GM18505 (cell line): ENCODE results near the gene AXIN1.
"Not testable (repeated sequence)": the region's sequence is repeated elsewhere in the genome, so short reads cannot be mapped to it uniquely, and the experiment has no call there.

Experiments
- ATAC-seq: cut with Tn5 transposase; IDR thresholded peaks from one replicate; pipeline ENCODE4 v1.9.1; 2021; ENCODE audit not compliant: unreplicated experiment
- POLR2A ChIP-seq: IDR thresholded peaks from 4 replicates; pipeline ENCODE4 v1.6.1; 2011; ENCODE audit warnings: borderline replicate concordance; ENCODE audit not compliant: insufficient read depth, insufficient read length; ENCODE audit errors: extremely low read depth

AXIN1 gene

DNA sequence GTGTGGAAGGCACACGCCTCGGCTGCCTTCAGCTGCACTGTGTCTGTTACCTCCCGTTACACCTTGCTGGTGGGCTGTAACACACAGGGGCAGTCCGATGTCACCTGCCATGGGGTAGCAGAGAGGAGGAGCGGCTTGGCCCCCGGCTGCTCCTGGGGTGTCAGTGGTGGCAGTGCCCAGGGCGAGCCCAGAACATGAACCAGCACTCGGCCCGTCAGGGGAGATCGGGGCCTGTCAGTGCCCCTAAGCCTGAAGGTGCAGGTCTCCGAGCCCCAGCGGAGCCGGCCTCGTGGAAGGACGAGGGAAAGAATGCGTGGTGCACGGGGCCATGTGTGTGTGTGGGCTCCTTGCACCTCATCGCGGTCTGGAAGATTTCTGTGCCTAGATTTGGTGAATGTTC lies 92.2 kb downstream of the AXIN1 start:
- TF ChIP-seq POLR2A, result no peak
- no peak for ATAC-seq

GRCh38 chr16:259814-260253 lies 92.7 kb downstream of the AXIN1 start:
- ATAC-seq, result no peak
- TF ChIP-seq POLR2A, result no peak

- no peak for TF ChIP-seq POLR2A
- no peak for ATAC-seq
Observed at GRCh38 chr16:259226-259625, 93.3 kb downstream of the AXIN1 start.

- ATAC-seq, result not testable (repeated sequence)
Observed at GRCh38 chr16:258091-258490, 94.4 kb downstream of the AXIN1 start.

DNA sequence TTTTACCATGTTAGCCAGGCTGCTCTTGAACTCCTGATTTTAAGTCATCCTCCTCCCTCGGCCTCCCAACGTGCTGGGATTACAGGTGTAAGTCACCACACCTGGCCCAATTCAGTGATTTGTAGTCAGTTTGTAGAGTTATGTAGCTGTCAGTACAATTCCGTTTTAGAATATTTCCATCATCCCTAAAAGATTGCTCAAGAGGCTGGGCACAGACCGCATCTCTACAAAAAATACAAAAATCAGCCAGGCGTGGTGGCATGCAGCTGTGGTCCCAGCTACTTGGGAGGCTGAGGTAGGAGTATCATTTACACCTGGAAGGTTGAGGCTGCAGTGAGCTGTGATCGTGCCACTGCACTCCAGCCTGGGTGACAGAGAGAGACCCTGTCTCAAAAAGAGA lies 97.3 kb downstream of the AXIN1 start:
- ATAC-seq, result no peak
- no peak for TF ChIP-seq POLR2A

- no peak for TF ChIP-seq POLR2A
- no peak for ATAC-seq
Observed at GRCh38 chr16:254461-254860, 98.1 kb downstream of the AXIN1 start.

- TF ChIP-seq POLR2A, result no peak
- ATAC-seq, result no peak
Observed at GRCh38 chr16:253833-254232, 98.7 kb downstream of the AXIN1 start.

GRCh38 chr16:252366-253337 lies 99.9 kb downstream of the AXIN1 start:
- no peak for ATAC-seq
- TF ChIP-seq POLR2A, result no peak

- TF ChIP-seq POLR2A, result no peak
- ATAC-seq, result no peak
Observed at GRCh38 chr16:249431-249830, 103.1 kb downstream of the AXIN1 start.

- no peak for TF ChIP-seq POLR2A
- ATAC-seq, result no peak
Observed at GRCh38 chr16:247027-247426, 105.5 kb downstream of the AXIN1 start.

GRCh38 chr16:245105-245504 lies 107.4 kb downstream of the AXIN1 start:
- no peak for ATAC-seq
- no peak for TF ChIP-seq POLR2A

DNA sequence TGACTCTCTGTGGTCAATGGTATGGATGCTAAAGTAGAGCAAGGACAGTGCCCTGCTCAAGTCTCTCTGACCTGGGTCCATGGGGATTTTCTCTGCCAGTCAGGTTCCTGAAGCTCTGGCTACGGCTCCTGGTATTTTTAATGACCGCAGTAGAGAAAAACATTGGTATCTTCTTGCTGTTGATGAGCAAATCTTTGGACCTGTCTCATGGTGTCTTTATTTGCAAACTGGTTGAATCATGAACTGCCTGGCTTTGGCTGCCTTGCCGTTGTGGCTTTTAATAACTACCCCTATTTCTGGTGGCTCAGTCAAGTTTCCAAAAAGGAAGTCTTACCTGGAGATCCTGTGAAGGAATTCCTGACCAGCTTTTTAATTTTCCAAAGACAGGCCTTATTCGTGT lies 109.2 kb downstream of the AXIN1 start:
- TF ChIP-seq POLR2A, result no peak

DNA sequence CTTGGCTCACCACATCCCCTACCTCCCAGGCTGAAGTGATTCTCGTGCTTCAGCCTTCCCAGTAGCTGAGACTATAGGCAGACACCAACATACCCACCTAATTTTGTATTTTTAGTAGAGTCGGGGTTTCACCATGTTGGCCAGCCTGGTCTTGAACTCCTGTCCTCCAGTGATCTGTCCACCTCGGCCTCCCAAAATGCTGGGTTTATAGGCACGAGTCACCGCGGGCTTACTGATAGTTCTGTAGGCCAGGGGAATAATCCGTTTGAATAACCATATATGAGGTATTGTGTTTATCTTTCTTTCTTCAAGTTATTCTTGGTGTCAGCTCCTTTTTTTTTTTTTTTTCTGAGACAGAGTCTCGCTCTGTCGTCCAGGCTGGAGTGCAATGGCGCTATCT lies 110.2 kb downstream of the AXIN1 start:
- no peak for TF ChIP-seq POLR2A
- ATAC-seq, result no peak

More for the DNA sequence above, 109.2 kb downstream of the AXIN1 start:
- ATAC-seq, result no peak

- TF ChIP-seq POLR2A, result no peak
- no peak for ATAC-seq
Observed at GRCh38 chr16:240559-240958, 112.0 kb downstream of the AXIN1 start.
